Esophagus muscularis mucosa (tissue), 4 donors: ENCODE results near the gene GRID1.

Experiments
- CTCF ChIP-seq, 3 experiments: fragments of 200-600 bp in 2 of 3; fragments of 450-650 bp in 1 of 3; sonication (generic) in 2 of 3; IDR thresholded peaks; one replicate each; pipeline ENCODE4 v1.5.1; 2017 to 2019; ENCODE audit warnings: antibody characterized with exemption in 3 of 3, mild to moderate bottlenecking in 2 of 3, moderate library complexity in 1 of 3
- EP300 ChIP-seq: sonication (generic); formaldehyde crosslinking; IDR thresholded peaks from one replicate; pipeline ENCODE4 v1.6.1; 2017; ENCODE audit warnings: antibody characterized with exemption
- POLR2A ChIP-seq: fragments of 450-650 bp; IDR thresholded peaks from one replicate; pipeline ENCODE4 v1.6.1; 2017; ENCODE audit warnings: antibody characterized with exemption, moderate library complexity, mild to moderate bottlenecking, low read depth
- POLR2AphosphoS5 ChIP-seq, 2 donors: sonication (generic); formaldehyde crosslinking; IDR thresholded peaks; one replicate each; pipeline ENCODE4 v1.6.1; 2017; ENCODE audit warnings: antibody characterized with exemption in 2 of 2

- TF ChIP-seq EP300 (no peak), CTCF (IDR thresholded peaks at IDR 0.05) (no peak), POLR2A (no peak), POLR2AphosphoS5 (IDR thresholded peaks at IDR 0.05) (no peak)
These were observed 430.4 kb downstream of the GRID1 start for GRCh38 chr10:85936161-85936560.
